ENCODE results near the gene NOC3L.
"Not testable (repeated sequence)": the region's sequence is repeated elsewhere in the genome, so short reads cannot be mapped to it uniquely, and the experiment has no call there.

Gene NOC3L, protein sequence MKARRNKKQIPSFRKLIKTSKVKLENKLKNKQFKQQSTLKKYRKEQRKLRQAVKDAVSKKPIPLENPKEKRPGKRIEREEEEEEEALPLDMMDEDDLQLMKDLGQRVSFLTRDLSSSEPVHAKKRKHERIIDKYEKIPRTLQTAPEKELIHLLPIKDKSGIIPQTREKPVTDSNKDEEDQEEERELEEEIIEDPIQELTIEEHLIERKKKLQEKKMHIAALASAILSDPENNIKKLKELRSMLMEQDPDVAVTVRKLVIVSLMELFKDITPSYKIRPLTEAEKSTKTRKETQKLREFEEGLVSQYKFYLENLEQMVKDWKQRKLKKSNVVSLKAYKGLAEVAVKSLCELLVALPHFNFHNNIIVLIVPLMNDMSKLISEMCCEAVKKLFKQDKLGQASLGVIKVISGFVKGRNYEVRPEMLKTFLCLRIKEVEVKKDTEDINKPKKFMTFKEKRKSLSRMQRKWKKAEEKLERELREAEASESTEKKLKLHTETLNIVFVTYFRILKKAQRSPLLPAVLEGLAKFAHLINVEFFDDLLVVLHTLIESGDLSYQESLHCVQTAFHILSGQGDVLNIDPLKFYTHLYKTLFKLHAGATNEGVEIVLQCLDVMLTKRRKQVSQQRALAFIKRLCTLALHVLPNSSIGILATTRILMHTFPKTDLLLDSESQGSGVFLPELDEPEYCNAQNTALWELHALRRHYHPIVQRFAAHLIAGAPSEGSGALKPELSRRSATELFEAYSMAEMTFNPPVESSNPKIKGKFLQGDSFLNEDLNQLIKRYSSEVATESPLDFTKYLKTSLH

DNA sequence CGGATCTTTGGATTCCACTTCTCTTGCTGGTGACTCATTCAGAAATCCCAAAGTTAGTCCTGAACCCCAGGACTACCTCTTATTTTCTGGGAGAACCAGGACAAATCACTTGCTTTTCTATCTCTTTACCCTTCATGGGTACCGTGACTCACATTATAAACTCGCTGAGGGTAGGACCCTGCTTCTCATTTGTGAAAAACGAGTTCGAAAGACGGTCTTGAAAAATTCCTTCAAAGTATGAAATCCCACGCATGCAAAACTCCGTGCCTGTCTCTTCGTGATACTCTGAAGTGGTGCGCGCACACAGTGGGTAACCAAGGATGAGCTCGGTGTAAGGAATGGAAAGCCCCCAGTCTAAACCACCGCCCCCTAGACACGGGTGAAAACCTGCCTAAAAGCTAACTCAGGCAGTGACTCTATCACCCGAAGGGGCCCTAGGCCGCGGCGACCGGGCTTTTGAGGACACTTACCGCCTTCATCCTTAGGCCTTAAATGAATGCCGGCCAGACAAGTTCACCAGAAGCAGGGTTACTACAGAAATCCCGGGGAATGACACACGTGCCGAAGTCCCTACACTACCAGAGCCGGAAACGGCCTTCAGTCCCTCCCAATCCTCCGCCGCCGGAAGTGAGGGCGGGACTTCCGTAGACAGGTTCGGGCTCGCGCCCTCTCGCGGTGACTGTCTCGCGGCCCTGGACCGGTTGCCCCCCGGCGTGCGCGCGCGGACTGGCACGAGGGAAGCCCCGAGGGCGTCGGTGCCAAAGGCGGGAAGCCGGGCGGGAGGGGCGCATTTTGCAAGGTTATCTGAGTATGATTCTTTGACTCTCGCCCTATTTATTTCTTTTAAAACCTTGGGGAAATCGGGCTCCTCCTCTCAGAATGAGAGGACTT is at the start of gene NOC3L:
NOC3L (minus strand) TSS at position 580 of the 891 bp plus-strand sequence; CDS start at position 479, 101 bp downstream.
- peak; percentile 97 for DNase-seq (ENCODE audit: low read depth)

DNA sequence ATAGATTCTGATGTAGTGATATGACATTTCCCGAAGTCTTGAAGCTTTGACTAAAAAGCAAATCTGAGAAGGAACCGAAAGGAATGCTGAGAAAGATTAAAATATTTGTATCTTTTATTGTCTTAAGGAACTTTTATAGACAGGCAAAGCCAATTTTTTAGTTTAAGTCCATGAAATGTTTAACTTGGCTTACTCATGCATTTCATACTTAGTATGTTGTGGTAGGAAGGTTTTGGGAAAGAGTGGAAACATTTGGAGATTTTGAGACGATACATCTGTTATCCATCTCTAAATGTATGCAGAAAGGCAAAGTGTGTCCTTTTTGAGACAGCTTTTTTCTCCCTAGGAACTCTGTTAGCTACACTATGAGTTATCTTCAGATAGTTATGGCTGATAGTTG is 49.7 kb upstream of the NOC3L start:
- DNase-seq (ENCODE audit: low read depth): no peak

- no peak for DNase-seq (ENCODE audit: low read depth)
Observed at GRCh38 chr10:94411304-94411703, 48.6 kb upstream of the NOC3L start.

DNA sequence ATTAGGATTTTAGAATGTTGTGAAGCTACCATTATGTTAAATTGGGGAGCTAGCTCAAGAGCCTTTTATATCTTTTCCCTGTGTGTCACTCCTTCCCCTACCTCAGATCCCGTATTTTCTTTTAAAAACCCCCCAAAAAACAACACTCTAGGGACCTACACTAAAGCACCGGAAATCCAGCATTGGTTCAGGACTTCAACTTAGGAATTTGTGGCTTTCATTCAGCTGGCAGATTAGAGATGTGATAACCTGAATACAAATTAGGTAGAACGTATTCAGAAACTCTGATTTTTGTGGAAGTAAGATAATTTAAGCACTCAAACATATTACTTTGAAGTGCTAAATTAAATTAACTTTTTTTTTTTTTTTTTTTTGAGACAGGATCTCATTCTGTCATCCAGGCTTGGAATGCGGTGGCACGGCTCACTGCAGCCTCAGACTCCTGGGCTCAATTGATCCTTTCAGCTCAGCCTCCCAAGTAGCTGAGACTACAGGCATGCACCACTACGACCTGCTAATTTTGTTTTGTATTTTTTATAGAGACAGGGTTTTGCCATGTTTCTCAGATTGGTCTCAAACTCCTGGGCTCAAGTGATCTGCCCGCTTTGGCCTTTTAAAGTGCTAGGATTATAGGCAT is 46.4 kb upstream of the NOC3L start:
- no peak for DNase-seq (ENCODE audit: low read depth)

- DNase-seq (ENCODE audit: low read depth): no peak
Observed at GRCh38 chr10:94407668-94408067, 44.9 kb upstream of the NOC3L start.

DNA sequence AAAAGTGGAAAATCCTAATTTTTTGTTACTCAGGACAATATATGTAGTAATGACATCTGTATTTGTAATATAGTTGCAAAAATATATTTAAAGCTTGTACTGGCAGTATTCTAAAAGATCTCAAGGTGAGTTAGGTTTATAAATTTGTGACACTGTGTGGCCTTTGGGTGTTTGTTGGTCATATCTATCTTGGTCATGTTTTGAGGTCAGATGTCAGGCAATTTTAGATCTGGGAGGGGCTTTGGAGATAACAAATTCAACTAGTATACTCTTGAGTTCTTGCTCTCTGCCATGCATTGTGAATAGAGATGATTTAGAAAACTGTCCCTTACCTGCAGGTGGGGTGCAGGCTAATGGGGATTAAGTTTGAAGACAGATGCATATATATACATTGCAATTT is 42.7 kb upstream of the NOC3L start:
- no peak for DNase-seq (ENCODE audit: low read depth)

DNA sequence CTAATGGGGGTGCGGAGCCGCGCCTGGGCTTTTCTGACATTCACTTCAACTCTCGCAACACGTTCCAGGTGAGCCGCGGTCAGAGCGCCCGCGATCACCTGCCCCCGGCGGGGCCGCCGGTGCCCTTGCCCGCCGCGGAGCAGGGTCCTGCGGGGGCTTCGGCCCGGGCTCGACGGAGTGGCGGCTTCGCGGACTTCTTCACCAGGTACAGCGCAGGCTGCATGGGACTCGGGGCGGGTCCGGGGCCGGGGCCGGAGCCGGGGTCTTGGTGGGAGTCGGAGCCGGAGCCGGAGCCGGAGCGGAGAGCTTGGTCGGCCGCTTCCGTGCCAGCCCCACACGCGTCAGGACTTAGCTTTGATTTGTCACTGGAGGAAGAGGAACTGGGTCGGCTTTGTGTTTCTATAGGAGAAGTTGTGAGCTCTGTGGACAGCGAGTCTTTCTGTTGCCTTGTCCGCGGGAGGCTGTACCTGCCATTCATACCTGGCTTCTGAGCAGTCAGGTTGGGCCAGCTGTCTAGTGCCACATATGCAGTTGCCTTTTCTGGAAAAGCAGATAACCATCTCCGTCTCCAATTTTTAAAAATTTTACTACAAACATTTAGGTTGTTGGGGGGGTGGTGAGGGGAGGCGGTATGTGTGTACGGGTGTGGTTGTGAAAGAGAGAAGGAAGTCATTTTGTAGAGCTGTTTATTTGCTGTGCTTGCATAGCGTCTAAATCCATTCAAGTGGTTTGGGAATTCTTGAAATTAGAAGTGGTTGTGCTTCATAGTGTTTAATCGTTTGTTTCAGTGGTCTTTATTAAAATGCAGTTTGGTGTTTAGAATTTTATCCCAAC is 40.9 kb upstream of the NOC3L start:
- DNase-seq (ENCODE audit: low read depth): no peak

DNA sequence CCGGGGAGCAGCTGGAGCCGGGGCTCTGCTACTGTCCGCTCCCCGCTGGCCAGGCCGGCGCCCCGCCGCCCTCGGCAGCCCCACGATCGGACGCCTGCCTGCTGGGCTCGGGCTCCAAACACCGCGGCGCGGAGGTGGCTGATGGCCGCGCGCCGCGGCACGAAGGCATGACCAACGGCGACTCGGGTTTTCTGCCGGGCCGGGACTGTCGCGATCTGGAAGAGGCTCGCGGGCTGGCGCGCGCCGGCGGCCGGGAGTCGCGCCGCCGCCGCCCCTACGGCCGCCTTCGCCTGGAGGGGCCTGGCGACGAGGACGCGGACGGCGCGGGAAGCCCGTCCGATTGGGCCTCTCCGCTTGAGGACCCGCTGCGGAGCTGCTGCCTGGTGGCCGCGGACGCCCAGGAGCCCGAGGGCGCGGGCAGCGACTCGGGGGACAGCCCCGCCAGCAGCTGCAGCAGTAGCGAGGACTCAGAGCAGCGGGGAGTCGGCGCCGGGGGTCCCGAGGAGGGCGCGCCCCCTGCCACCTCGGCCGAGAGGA is 40.2 kb upstream of the NOC3L start:
- no peak for DNase-seq (ENCODE audit: low read depth)

- DNase-seq (ENCODE audit: low read depth): peak; percentile 26
Observed at GRCh38 chr10:94402204-94402842, 39.6 kb upstream of the NOC3L start, which contains the start of gene TBC1D12. TSS of gene TBC1D12 (plus strand) at chr10:94402541. CDS start at chr10:94402614, 73 bp downstream.

GRCh38 chr10:94398762-94399161 is 36.0 kb upstream of the NOC3L start:
- DNase-seq (ENCODE audit: low read depth): no peak

DNA sequence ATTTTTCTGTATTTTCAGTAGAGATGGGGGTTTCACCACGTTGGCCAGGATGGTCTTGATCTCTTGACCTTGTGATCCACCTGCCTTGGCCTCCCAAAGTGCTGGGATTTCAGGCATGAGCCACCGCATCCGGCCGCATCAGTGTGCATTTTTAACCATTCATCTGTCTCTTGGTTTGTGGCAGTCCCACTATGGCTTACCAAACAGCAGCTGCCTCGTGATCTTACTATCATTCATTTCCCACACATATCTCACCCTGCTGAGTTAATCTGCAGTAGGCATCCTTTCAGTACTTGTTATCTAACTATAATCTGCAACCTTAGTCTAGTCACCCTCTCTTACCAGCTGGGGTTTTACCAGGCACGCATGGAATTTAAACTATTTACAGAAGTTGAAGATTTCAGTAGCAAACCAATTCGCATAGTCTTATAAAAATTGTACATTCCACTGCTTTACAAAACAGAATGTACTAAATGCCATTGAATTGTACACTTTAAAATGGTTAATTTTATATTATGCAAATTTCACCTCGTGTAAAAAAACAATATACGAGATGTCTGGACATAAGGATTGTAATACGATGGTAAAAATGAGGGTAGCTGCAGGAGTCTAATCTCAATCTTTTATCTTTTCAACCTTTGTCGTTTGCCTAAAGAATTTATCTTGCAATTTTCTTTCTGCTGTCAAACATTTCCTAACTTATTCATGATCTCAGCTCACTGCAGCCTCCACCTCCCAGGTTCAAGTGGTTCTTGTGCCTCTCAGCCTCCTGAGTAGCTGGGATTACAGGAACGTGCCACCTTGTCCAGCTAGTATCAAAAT is 35.0 kb upstream of the NOC3L start:
- no peak for DNase-seq (ENCODE audit: low read depth)

DNA sequence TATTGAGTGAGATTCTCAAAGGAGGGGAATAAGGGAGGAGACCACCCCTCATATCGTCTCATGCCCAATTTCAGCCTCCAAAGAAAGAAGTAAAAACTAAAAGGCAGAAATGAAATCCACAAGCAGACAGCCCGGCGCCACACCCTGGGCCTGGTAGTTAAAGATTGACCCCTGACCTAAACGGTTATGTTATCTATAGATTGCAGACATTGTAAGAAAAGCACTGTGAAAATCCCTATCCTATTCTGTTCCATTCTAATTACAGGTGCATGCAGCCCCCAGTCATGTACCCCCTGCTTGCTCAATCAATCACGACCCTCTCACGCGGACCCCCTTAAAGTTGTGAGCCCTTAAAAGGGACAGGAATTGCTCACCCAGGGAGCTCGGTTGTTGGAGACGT is 29.4 kb upstream of the NOC3L start:
- not testable (repeated sequence) for DNase-seq (ENCODE audit: low read depth)

- DNase-seq (ENCODE audit: low read depth): not testable (repeated sequence)
Observed at GRCh38 chr10:94385733-94386132, 23.0 kb upstream of the NOC3L start.

GRCh38 chr10:94383530-94383929 is 20.8 kb upstream of the NOC3L start:
- no peak for DNase-seq (ENCODE audit: low read depth)

DNA sequence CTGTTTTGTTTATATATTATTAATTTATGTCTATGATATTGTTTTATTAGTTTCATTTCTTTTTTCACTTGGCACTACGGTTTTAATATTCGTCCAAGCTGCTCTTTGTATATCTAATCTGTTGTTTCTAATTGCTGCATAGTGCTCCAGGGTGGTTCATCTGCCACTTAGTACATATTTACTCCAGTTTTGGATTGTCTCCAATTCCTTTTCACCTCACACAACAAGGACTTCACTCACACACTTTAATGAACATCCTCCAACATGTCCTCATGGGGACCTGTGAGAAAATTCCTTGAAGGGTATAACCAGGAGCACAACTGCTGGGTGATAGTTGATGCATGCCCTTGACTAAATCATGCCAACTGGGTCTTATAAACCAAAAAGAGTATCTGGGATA is 14.1 kb upstream of the NOC3L start:
- DNase-seq (ENCODE audit: low read depth): no peak

- DNase-seq (ENCODE audit: low read depth): no peak
Observed at GRCh38 chr10:94375374-94375773, 12.6 kb upstream of the NOC3L start.

DNA sequence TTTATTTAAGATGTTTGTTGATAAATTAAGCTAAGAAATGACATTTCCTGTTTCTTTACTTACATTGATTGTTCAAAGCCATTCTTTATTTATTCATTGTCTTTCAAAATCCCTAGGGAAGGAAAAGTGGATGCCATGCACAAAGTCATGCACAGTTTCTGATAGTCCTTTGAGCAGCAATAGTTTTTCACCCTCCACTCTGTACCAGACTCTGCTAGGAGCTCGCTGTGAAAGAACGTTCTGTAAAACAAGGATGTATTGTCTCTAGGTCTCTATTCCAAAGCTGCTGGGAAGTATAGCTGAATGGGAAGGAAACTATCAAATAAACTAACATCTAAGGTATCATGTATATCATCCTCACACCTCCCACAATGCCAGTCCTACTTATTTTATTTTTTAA is 7.8 kb upstream of the NOC3L start:
- DNase-seq (ENCODE audit: low read depth): no peak

DNA sequence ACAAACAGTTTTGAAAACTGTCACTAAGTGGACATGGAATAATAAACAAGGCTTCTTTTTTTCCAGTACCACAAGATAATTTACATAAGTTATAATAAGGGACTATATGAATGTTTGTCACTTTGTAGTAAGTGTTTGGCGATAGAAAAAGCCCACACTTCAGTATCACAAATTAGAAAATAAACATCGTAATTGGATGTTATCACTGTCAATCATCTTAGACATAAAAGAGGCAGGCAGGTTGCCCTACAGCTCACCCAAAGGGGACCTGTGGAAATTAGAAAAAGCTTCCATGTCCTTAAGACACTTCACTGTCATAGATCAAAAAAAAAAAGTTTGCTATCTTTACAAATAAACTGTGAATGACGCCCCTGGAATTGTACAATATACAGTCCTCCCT is 3.6 kb upstream of the NOC3L start:
- no peak for DNase-seq (ENCODE audit: low read depth)

DNA sequence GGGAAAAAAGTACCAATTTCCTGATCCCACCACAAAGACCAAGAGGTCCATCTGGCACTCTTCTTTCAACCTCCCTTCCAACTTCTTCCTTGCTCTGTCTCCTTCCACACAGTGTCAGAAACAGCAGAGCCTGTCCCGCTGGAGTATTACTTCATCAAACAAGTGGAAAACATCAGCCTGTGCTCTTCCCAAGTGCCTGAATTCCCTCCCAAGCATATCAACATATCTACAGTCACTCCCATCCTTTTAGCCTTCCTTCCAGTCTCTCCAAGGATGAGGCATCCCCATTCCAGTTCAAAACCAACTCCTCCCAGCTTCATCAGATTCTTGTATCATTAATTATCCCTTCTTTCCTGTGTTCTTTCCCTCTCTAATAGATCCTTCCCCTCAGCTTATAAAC is 1.7 kb upstream of the NOC3L start:
- DNase-seq (ENCODE audit: low read depth): no peak

All from activated T-cell treated with anti-CD3 and anti-CD28 coated beads for 24 hours (primary cell).